Measurements from ENCODE around the gene SRSF11. TPM values are rescaled to one million over a fixed set of nuclear protein-coding genes. Genes with fewer than 3 reads are reported as not detected.

The SRSF11 gene
- 113 and 143 TPM in 2 replicates for total RNA-seq

DNA sequence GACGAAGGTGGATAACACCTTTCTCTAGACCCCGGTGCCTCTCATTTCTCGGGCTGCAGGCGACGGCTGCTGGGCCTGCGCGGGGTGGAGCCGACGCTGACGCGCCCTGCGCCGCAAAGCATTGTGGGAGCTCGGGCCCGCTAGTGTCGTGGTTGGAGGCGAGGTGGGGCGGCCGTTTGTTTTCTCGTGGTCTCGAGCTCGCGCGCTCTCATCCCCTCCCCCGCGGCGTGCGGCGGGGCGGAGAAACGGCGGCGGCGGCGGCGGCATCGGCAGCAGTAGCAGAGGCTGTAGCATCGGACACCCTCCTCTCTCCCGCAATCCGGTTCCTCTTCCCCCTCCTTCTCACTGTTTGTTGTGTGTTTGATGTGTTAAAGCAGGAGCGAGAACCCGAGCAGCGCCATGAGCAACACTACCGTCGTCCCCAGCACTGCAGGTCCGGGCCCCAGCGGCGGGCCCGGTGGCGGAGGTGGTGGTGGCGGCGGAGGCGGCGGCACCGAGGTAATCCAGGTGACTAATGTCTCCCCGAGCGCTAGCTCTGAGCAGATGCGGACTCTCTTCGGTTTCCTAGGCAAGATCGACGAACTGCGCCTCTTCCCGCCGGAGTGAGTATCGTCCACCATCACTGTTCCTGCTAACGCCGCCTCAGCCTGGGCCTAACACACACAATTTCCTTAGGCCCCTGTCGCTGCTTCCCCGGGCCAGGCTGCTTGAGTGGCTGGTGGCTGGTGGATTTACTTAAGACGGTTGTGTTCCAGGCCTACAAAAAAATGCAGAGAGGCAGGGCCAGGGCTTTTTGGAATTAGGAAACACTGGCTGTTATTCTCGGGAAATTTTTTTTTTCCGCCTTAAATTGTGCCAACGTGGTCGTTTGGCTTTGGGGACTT lies at the start of gene SRSF11:
Gene SRSF11 (plus strand): TSS at position 143 of the 884 bp plus-strand sequence. CDS start 257 bp downstream, at position 400.

GRCh38 chr1:70205434-70206118 lies 15.6 kb upstream of the SRSF11 start, which contains the start of gene LRRC40:
LRRC40 (minus strand) TSS chr1:70205579; CDS start chr1:70205540, 39 bp downstream.

Other genes starting within 250 kb of the SRSF11 start
- gene LRRC40, start 15.8 kb upstream of the SRSF11 start, total RNA-seq = 15.5 and 32.3 TPM in 2 replicates
- gene ANKRD13C, start 133.3 kb downstream of the SRSF11 start, total RNA-seq = 30.1 and 34.2 TPM in 2 replicates
- gene CTH, start 189.9 kb downstream of the SRSF11 start, total RNA-seq = 3.8 and 4.4 TPM in 2 replicates

Data from smooth muscle cell of trachea (primary cell).